HepG2 (cell line): ENCODE data around the gene NMNAT3. TPM values are rescaled to one million over a fixed set of nuclear protein-coding genes. Genes with fewer than 3 reads are reported as not detected.

Experiments used
- BHLHE40 ChIP-seq: IDR thresholded peaks from 2 replicates; pipeline ENCODE4 v1.6.1; 2011; ENCODE audit warnings: low read length, improper control_type of control experiment
- HNF1B ChIP-seq: sonication (generic); formaldehyde crosslinking; IDR thresholded peaks from 2 replicates; pipeline ENCODE4 v1.5.1; 2020; ENCODE audit warnings: mild to moderate bottlenecking, moderate library complexity, missing genetic modification reagents
- IKZF1 ChIP-seq: fragments of 450-650 bp; IDR thresholded peaks from 2 replicates; pipeline ENCODE4 v1.7.1; 2016
- NCOR1 ChIP-seq: fragments of 200-600 bp; sonication (generic); IDR thresholded peaks from 2 replicates; pipeline ENCODE4 v1.7.0; 2017; ENCODE audit warnings: antibody characterized with exemption, low read length, borderline replicate concordance
- U2AF2 ChIP-seq: fragments of 200-400 bp; formaldehyde crosslinking; IDR thresholded peaks from 2 replicates; pipeline ENCODE4 v1.6.1; 2017; ENCODE audit warnings: low read depth, mild to moderate bottlenecking, low read length
- ZKSCAN5 ChIP-seq: sonication (generic); formaldehyde crosslinking; IDR thresholded peaks from 2 replicates; pipeline ENCODE4 v1.5.1; 2020; ENCODE audit warnings: mild to moderate bottlenecking, missing genetic modification reagents
- ZMYM2 ChIP-seq: sonication (generic); formaldehyde crosslinking; IDR thresholded peaks from 2 replicates; pipeline ENCODE4 v1.8.0; 2022; ENCODE audit warnings: mild to moderate bottlenecking, missing genetic modification reagents
- ZNF879 ChIP-seq: sonication (generic); formaldehyde crosslinking; IDR thresholded peaks from 2 replicates; pipeline ENCODE4 v1.8.1; 2023; ENCODE audit warnings: missing genetic modification reagents
- polyA plus RNA-seq, 8 experiments: library from polyadenylated mRNA; depleted of rRNA in 3 of 8; stranded (reverse) in 7 of 8; unstranded in 1 of 8; fragments of >200 nt; fragmentation: Illumina TruSeq in 4 of 8; extraction: Trizol in 4 of 8; gene quantifications; 2 replicates each; pipeline versions ENCODE4 v1.2.1 to v1.2.3, GENCODE V29; 2011 to 2016; ENCODE audit warnings: low read depth in 4 of 8, missing spikeins in 1 of 8, mixed read lengths in 1 of 8; ENCODE audit not compliant: insufficient read depth in 1 of 8
- total RNA-seq, 5 experiments: library from RNA; depleted of rRNA; stranded (reverse); fragments of >200 nt; fragmentation: Illumina TruSeq; extraction: Trizol; gene quantifications; 2 replicates each; pipeline ENCODE4 v1.2.3, GENCODE V29; 2016; ENCODE audit warnings: low read depth in 1 of 5
- TF ChIP-seq, protein P1 (sequence below): sonication (generic); formaldehyde crosslinking; conservative IDR thresholded peaks from 2 replicates; pipeline ENCODE4 v1.4.0; 2020; ENCODE audit warnings: mild to moderate bottlenecking, missing genetic modification reagents, moderate library complexity

Gene NMNAT3
- total and polyA plus RNA-seq, 2 of the 13 experiments (the other 11 are each of a cell fraction or from before 2014, with no cell fraction given) = 6.1 to 7.0 TPM

- TF ChIP-seq HNF1B (CRISPR knock-in tag) = no peak
- no peak for TF ChIP-seq U2AF2
- no peak for TF ChIP-seq NCOR1
- TF ChIP-seq, protein P1, sequence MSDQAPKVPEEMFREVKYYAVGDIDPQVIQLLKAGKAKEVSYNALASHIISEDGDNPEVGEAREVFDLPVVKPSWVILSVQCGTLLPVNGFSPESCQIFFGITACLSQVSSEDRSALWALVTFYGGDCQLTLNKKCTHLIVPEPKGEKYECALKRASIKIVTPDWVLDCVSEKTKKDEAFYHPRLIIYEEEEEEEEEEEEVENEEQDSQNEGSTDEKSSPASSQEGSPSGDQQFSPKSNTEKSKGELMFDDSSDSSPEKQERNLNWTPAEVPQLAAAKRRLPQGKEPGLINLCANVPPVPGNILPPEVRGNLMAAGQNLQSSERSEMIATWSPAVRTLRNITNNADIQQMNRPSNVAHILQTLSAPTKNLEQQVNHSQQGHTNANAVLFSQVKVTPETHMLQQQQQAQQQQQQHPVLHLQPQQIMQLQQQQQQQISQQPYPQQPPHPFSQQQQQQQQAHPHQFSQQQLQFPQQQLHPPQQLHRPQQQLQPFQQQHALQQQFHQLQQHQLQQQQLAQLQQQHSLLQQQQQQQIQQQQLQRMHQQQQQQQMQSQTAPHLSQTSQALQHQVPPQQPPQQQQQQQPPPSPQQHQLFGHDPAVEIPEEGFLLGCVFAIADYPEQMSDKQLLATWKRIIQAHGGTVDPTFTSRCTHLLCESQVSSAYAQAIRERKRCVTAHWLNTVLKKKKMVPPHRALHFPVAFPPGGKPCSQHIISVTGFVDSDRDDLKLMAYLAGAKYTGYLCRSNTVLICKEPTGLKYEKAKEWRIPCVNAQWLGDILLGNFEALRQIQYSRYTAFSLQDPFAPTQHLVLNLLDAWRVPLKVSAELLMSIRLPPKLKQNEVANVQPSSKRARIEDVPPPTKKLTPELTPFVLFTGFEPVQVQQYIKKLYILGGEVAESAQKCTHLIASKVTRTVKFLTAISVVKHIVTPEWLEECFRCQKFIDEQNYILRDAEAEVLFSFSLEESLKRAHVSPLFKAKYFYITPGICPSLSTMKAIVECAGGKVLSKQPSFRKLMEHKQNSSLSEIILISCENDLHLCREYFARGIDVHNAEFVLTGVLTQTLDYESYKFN (CRISPR knock-in tag) = no peak
- TF ChIP-seq ZMYM2 (CRISPR knock-in tag) = no peak
- no peak for TF ChIP-seq IKZF1
- TF ChIP-seq ZKSCAN5 (CRISPR knock-in tag) = no peak
- no peak for TF ChIP-seq BHLHE40
- no peak for TF ChIP-seq ZNF879 (CRISPR knock-in tag)
Observed at GRCh38 chr3:139601191-139601961, 76.4 kb downstream of the NMNAT3 start (continued).
